Body of pancreas (tissue), 4 donors: ENCODE data around the gene UBXN6. TPM values are rescaled to one million over a fixed set of nuclear protein-coding genes. Genes with fewer than 3 reads are reported as not detected.

ENCODE experiments used
- ATAC-seq: fragments of 150-250 bp; one replicate; pipeline ENCODE4 v1.9.1; 2016
- DNase-seq, 4 donors: peaks; one replicate each; pipeline ENCODE4 v3.0.0-alpha.2; 2019
- H3K27ac ChIP-seq, 4 donors: fragments of 200-600 bp; sonication (generic); 1 replicate in 3 of 4; 2 replicates in 1 of 4; pipeline versions ENCODE4 v1.5.1 to v1.6.1; 2016 to 2019; ENCODE audit warnings: mild to moderate bottlenecking in 1 of 4, mixed read lengths in 1 of 4, moderate library complexity in 1 of 4
- H3K27me3 ChIP-seq, 2 donors: fragments of 200-600 bp; sonication (generic); one replicate each; pipeline ENCODE4 v1.6.0; 2016; ENCODE audit warnings: mild to moderate bottlenecking in 1 of 2
- H3K36me3 ChIP-seq, 2 donors: fragments of 200-600 bp; sonication (generic); replicated peaks in 1 of 2; 2 replicates each; pipeline ENCODE4 v1.5.1; 2016; ENCODE audit warnings: low read depth in 2 of 2; ENCODE audit not compliant: insufficient read depth in 1 of 2
- H3K4me1 ChIP-seq: fragments of 200-600 bp; sonication (generic); one replicate; pipeline ENCODE4 v1.6.0; 2016
- H3K4me3 ChIP-seq, 2 donors: fragments of 200-600 bp; sonication (generic); 1 replicate in 1 of 2; 2 replicates in 1 of 2; pipeline ENCODE4 v1.5.1; 2016 to 2019
- H3K9me3 ChIP-seq, 3 donors: fragments of 200-600 bp; sonication (generic); 1 replicate in 2 of 3; 2 replicates in 1 of 3; pipeline ENCODE4 v1.5.1; 2016
- POLR2A ChIP-seq, 3 donors: fragments of 450-650 bp; IDR thresholded peaks; one replicate each; pipeline ENCODE4 v1.6.1; 2016; ENCODE audit warnings: antibody characterized with exemption in 3 of 3, mild to moderate bottlenecking in 2 of 3
- WGBS, 2 donors: methylation state at CpG; one replicate each; pipeline ENCODE4 v1.1.5; 2017; 5-methylcytosine and 5-hydroxymethylcytosine counted together
- intact Hi-C: fragments of 100-400 bp; cut with DNase I; formaldehyde crosslinking; loops from one replicate; pipeline ENCODE4 v1.15.1; 2023
- total RNA-seq, 2 donors: library from RNA; depleted of rRNA; stranded (reverse); fragments of >200 nt; gene quantifications; one replicate each; pipeline ENCODE4 v1.1.0, GENCODE V29; 2016
- TF ChIP-seq, protein P1 (sequence below), 7 experiments: fragments of 450-650 bp in 4 of 7; fragments of 200-600 bp in 3 of 7; sonication (generic) in 3 of 7; IDR thresholded peaks; one replicate each; pipeline ENCODE4 v1.5.1; 2016 to 2019; ENCODE audit warnings: antibody characterized with exemption in 7 of 7

Gene UBXN6
- total RNA-seq, 2 donors from 2014 or later, result 64.6 to 107 TPM

DNA sequence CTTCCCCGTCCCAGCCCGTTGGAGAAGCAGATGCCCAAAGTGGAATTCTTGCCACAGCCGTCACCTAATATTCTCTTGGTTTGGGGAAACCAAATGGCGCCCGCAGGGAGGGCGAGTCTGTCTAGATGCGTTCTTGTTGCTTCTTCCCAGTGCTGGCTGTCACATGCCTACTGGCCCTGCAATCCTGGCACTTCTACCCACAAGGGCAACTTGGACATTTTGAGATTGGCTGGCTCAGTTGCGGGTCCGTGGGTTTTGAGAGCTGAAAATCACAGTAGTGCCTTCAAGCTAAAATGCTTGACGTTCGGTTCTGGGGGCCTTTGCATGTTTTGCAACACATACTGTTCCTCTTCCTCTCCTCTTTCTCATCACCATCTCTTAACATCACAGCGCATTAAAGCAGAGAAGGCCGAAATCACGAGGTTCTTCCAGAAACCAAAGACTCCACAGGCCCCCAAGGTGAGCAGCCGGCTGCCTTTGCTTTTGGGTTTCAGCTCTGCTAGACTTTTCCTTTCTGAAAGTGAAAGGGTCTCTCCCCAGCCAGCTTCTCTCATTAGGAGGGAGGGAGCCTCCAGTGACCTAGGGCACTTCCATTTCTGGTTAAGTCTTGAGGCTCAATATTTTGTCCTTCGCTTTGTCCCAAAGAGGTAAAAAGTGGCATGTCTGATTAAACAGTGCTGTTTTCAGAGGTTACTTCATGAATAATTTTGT, 34.0 kb downstream of the UBXN6 start:
- Histone ChIP-seq H3K9me3 (no peaks in the 10 kb centered on the region), H3K27me3 (no peaks in the 10 kb centered on the region), H3K4me3 (no peak overlapping the region), H3K4me1 (no peaks in the 10 kb centered on the region), H3K27ac (no peak overlapping the region), H3K36me3 (no peaks in the 10 kb centered on the region)
- DNase-seq, result no peak
- ATAC-seq, result no peak
- intact Hi-C loops, result no loop called here
- TF ChIP-seq, protein P1, sequence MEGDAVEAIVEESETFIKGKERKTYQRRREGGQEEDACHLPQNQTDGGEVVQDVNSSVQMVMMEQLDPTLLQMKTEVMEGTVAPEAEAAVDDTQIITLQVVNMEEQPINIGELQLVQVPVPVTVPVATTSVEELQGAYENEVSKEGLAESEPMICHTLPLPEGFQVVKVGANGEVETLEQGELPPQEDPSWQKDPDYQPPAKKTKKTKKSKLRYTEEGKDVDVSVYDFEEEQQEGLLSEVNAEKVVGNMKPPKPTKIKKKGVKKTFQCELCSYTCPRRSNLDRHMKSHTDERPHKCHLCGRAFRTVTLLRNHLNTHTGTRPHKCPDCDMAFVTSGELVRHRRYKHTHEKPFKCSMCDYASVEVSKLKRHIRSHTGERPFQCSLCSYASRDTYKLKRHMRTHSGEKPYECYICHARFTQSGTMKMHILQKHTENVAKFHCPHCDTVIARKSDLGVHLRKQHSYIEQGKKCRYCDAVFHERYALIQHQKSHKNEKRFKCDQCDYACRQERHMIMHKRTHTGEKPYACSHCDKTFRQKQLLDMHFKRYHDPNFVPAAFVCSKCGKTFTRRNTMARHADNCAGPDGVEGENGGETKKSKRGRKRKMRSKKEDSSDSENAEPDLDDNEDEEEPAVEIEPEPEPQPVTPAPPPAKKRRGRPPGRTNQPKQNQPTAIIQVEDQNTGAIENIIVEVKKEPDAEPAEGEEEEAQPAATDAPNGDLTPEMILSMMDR (IDR thresholded peaks at IDR 0.05), result no peak
- no peak for TF ChIP-seq POLR2A (IDR thresholded peaks at IDR 0.05)
- 83 to 87% methylated on average over 16 of the region's 16 CpGs for WGBS, 2 donors

DNA sequence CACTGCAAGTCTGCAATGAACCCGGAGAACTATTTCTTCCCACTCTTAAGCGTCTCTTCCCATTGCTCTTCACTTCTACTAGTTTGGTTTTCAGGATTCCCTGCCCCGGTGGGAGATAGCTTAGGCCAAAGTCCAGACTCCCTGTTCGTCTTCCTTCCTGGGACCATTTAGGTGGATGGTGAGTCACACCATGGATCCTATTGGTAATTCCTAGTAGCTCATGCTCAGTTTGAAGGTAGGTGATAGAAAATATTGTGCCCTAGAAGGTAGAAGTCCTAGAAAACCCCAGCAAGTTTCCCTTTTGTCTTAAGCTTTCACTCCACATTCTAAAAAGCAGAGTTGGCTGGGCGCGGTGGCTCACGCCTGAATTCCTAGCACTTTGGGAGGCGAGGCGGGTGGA, 41.3 kb downstream of the UBXN6 start:
- H3K9me3 ChIP-seq, result no peaks in the 10 kb centered on the region
- TF ChIP-seq POLR2A (IDR thresholded peaks at IDR 0.05), result no peak
- TF ChIP-seq, protein P1 (IDR thresholded peaks at IDR 0.05), result no peak
- intact Hi-C loops, result no loop called here
- no peak overlapping the region for H3K27ac ChIP-seq
- no peak for DNase-seq
- ATAC-seq, result no peak
- H3K4me3 ChIP-seq, result no peak overlapping the region
- 89 to 93% methylated on average over 9 of the region's 9 CpGs for WGBS, 2 donors
- H3K4me1 ChIP-seq, result peaks cover 12% of the 10 kb centered on the region
- no peaks in the 10 kb centered on the region for H3K27me3 ChIP-seq
- no peaks in the 10 kb centered on the region for H3K36me3 ChIP-seq

DNA sequence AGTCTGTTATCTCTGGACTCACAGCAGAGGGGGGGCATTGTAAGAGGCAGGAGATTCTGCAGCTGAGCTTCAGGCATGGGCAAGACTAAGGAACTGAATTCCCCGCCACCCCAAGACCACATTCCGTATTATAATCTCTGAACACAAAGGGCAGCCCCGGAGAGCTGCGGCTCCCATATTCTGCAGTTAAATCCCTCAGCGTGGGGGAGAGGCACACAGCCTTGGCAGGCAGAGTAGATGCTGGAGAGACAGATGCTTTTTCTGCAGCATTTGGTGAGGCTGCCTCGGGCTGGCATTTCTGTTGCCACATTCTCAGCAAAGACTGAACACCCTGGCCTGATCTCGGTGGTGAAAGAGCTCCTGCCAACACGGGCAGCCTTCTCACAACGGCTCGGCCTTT, 42.2 kb downstream of the UBXN6 start:
- Histone ChIP-seq H3K27ac (no peak overlapping the region), H3K4me1 (peaks cover 12% of the 10 kb centered on the region), H3K4me3 (no peak overlapping the region), H3K36me3 (no peaks in the 10 kb centered on the region), H3K9me3 (no peaks in the 10 kb centered on the region), H3K27me3 (no peaks in the 10 kb centered on the region)
- 63 to 88% methylated on average over 9 of the region's 10 CpGs for WGBS, 2 donors
- no peak for TF ChIP-seq POLR2A (IDR thresholded peaks at IDR 0.05)
- TF ChIP-seq, protein P1 (IDR thresholded peaks at IDR 0.05), result no peak
- intact Hi-C loops, result no loop called here
- ATAC-seq (no peak), DNase-seq (no peak)

DNA sequence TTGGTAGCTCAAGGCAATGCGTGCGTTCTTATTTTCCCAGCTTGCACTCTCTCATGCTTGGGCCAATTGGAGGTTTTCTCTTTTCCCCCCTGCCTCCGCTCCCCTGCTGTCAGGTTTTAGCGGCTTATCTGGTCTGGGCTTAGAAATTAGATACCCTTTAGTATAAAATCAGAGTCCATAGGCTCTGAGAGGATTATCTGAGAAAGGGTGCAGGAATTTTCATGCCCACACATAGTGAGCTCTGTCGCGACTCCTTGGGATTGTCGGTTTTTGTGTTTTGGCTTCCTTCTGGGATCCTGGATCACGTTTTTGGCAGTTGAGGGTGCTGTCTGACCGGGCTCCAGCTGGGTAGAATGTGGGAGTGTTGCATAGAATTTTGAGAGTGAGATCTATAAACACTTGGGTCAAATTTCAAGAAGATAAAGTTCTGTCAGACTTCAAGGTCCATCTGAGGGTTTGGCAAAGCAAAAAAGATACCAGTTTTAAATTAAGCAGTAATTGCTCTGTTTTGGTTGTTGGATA, 42.7 kb downstream of the UBXN6 start:
- Histone ChIP-seq H3K27ac (no peak overlapping the region), H3K4me3 (no peak overlapping the region), H3K36me3 (no peaks in the 10 kb centered on the region), H3K27me3 (no peaks in the 10 kb centered on the region), H3K9me3 (no peaks in the 10 kb centered on the region), H3K4me1 (peaks cover 12% of the 10 kb centered on the region)
- TF ChIP-seq POLR2A (IDR thresholded peaks at IDR 0.05), result no peak
- 30 to 45% methylated on average over 9 of the region's 9 CpGs for WGBS, 2 donors
- ATAC-seq, result peak; percentile 27
- DNase-seq, result no peak
- intact Hi-C loops, result no loop called here

DNA sequence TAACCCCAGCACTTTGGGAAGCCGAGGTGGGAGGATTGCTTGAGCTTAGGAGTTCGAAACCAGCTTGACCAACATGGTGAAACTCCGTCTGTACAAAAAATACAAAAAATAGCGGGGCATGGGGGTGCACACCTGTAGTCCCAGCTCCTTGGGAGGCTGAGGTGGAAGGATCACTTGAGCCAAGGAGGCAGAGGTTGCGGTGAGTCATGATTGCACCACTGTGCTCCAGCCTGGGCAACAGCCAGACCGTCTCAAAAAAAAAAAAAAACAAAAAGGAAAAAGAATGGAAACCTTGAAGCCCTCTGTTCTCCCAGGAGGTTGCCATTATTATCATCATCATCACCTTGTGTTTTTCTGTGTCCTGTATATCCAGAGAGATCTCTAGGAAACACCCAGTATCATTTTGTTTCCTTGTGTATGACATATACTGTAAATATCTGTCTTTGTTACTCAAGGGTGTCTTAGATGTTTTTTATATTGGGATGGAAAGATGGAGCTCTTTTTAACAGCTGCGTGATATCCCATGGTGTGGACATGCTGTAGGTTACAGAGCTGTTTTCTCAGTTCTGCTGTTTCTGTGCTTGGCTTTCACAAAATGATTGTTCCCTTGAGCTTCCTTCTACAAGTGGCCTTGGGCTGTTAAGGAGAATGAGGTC, 43.3 kb downstream of the UBXN6 start:
- H3K27ac ChIP-seq, result no peak overlapping the region
- no peak overlapping the region for H3K4me3 ChIP-seq
- DNase-seq (no peak), ATAC-seq (peak; percentile 30)
- intact Hi-C loops, result no loop called here
- no peak for TF ChIP-seq POLR2A (IDR thresholded peaks at IDR 0.05)
- TF ChIP-seq, protein P1 (IDR thresholded peaks at IDR 0.05), result no peak
- H3K27me3 ChIP-seq, result no peaks in the 10 kb centered on the region
- WGBS, 2 donors, result 84% methylated on average over 7 of the region's 7 CpGs
- peaks cover 12% of the 10 kb centered on the region for H3K4me1 ChIP-seq
- no peaks in the 10 kb centered on the region for H3K9me3 ChIP-seq
- no peaks in the 10 kb centered on the region for H3K36me3 ChIP-seq
